Cardiac fibroblast (primary cell): ENCODE data around the gene ATG2A.

Experiments
- DNase-seq, 2 donors: peaks; one replicate each; pipeline versions ENCODE4 v3.0.0 to v3.0.0-alpha.2; 2010; ENCODE audit warnings: low read depth in 2 of 2
- H3K4me3 ChIP-seq, 2 donors: replicated peaks in 1 of 2; 1 replicate in 1 of 2; 2 replicates in 1 of 2; pipeline ENCODE4 v1.5.1; 2011; ENCODE audit warnings: low read depth in 2 of 2, low read length in 2 of 2, mild to moderate bottlenecking in 2 of 2, moderate library complexity in 1 of 2
- CTCF ChIP-seq: IDR thresholded peaks from one replicate; pipeline ENCODE4 v1.5.1; 2011; ENCODE audit warnings: low read depth, mild to moderate bottlenecking, low read length, inconsistent platforms

The ATG2A gene

GRCh38 chr11:64905516-64906313 is 11.3 kb downstream of the ATG2A start:
- DNase-seq = no peak
- no peak overlapping the region for H3K4me3 ChIP-seq
- no peak for TF ChIP-seq CTCF

GRCh38 chr11:64903291-64903833 is 13.6 kb downstream of the ATG2A start:
- TF ChIP-seq CTCF = no peak
- H3K4me3 ChIP-seq = no peak overlapping the region
- no peak for DNase-seq

DNA sequence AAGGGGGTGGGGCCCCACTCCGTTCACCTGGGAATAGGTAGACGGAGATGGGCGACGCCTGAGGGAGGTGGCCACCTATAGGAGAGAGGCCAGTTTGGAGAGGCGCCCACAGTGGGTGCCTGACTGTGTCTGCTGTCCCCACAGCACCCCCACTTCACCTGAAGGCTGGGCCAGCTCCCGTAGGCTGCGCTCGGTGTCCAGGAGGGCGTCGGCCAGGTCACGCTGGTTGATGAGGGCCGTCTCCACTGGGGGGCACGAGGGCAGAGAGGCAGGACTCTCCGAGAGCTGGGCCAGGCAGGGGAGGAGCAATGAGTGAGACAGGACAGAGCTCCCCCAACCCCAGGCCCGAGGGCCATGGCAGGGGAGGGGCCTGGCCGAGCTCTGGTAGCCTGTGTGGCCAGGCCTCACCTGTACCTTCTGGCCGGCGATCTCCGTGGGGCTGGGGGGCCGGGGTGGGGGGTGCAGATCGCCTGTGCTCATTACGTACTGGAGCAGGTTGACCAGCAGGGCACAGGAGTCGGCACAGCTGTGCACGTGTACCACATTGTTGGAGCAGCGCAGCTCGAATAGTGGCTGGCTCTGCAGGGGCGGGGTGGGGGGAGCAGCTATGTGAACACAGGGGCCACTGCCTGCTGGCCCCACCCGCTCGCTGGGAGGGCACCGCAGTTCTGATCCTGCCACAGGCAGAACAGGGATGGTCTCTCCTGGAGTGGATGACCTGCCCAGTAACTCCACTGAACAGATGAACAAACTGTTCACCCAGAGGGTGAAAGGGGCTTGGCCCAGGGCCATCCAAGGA is 14.7 kb downstream of the ATG2A start:
- TF ChIP-seq CTCF = no peak
- DNase-seq = no peak

DNA sequence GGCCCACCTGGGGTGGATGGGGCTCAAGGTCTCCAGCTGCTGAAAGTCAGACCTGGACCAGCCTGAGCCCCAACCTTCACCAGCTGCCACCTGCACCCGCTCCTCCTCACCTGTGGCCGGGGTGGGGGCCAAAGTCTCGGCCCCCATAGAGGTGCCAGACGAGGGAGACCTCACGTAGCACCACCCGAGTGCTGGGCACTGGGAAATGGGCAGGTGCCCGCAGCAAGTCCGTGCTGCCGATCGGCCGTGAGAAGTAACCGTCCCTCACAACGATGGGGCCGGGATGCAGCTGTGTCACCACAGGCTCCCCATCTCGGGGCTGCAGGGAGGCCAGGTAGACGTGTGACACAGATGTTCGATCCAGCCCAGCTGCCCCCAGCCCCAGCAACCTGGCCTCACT is 16.2 kb downstream of the ATG2A start:
- DNase-seq = no peak
- no peak for TF ChIP-seq CTCF
- no peak overlapping the region for H3K4me3 ChIP-seq

More for the DNA sequence above, 14.7 kb downstream of the ATG2A start:
- H3K4me3 ChIP-seq = no peak overlapping the region

DNA sequence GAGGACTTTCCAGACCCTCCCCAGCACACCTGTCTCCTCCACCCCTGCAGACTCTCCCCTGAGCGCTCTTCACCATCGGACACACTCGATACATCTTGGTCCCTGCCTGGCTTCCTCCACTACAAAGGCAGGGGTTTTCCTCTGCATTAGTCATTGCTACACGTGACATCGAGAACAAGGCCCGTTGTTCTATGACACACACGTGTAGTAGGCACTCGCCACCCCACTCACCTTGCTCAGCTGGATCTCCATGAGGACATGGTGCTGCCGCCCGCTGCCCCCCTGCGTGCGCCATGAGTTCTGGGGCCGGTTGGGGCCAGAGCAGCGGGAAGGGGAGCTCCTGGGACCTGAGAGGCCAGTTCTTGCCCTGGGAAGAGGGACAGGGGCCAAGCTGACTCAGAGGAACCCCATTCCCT is 16.7 kb downstream of the ATG2A start:
- no peak for TF ChIP-seq CTCF
- peak in 1 of 2 donors; percentile 39 for DNase-seq
- no peak overlapping the region for H3K4me3 ChIP-seq

GRCh38 chr11:64898541-64898940 is 18.5 kb downstream of the ATG2A start:
- DNase-seq = no peak
- no peak overlapping the region for H3K4me3 ChIP-seq
- TF ChIP-seq CTCF = no peak
